Measurements from ENCODE around the gene PARP4.
"Not testable (repeated sequence)": the region's sequence is repeated elsewhere in the genome, so short reads cannot be mapped to it uniquely, and the experiment has no call there.

PARP4 gene

DNA sequence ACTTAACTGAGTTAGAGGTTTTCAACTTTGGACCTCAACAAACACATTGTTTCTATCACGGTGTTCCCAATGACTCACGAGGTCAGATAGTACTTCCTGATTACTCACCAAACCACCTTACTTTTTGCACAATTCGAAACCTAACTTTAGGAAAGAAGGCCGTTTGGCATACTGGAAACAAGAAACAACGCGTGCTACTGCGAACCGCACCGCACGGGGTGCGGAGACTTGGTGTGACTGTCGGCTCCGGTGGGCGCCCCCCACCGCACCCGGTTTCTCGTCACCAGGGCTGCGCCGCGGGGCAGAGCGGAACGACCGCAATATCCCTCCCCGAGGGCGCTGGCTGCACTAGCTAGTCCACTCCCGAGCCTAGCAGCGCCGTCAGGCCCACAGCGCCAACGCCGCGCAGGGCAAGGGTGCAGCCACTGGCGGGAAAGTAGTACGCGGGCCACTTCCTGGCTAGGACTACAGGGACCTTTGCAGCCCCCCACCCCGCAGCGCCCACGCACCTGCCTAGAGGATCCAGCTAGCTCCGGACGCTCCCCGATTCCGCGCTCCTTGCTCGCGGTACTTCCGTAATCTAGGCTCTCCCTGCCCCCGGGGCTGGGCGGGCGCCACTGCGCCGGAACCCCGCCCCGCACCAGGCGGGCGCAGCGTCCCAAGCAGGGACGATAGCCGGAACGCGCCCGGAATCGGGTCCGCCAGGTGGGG, at the start of gene PARP4:
TSS of gene PARP4 (minus strand) at position 582 of the 711 bp plus-strand sequence. CDS start 9,002 bp downstream, outside the sequence.
- Mint-ChIP-seq H3K27me3 (ENCODE audit: low read depth) (peaks cover 8% of the 10 kb centered on the region), H3K27ac (peak within 1 kb of the TSS; percentile 81), H3K4me1 (ENCODE audit: low read depth) (peaks cover 21% of the 10 kb centered on the region), H3K9me3 (no peaks in the 10 kb centered on the region), H3K4me3 (peak within 1 kb of the TSS; percentile 91), H3K36me3 (ENCODE audit: low read depth) (peaks cover 19% of the 10 kb centered on the region)
- peak; percentile 76 for DNase-seq (ENCODE audit: low spot score)

DNA sequence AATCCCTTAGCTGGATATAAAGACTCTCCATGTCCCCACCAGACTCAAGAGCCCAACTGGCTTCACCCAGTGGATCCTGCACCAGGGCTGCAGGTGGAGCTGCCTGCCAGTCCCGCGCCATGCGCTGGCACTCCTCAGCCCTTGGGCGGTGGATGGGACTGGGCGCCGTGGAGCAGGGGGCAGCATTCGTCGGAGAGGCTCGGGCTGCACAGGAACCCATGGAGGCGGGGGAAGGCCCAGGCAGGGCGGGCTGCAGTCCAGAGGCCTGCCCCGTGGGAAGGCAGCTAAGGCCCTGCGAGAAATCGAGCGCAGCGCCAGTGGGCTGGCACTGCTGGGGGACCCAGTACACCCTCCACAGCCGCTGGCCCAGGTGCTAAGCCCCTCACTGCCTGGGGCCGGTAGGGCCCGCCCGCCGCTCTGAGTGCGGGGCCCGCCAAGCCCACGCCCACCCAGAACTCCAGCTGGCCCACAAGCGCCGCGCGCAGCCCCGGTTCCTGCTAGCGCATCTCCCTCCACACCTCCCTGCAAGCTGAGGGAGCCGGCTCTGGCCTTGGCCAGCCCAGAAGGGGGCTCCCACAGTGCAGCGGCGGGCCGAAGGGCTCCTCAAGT, 48.1 kb upstream of the PARP4 start:
- H3K36me3 Mint-ChIP-seq (ENCODE audit: low read depth); DNase-seq (ENCODE audit: low spot score); H3K27ac Mint-ChIP-seq; H3K9me3 Mint-ChIP-seq; H3K4me3 Mint-ChIP-seq; H3K4me1 Mint-ChIP-seq (ENCODE audit: low read depth): not testable (repeated sequence)
- H3K27me3 Mint-ChIP-seq (ENCODE audit: low read depth), result peaks cover 39% of the 10 kb centered on the region

DNA sequence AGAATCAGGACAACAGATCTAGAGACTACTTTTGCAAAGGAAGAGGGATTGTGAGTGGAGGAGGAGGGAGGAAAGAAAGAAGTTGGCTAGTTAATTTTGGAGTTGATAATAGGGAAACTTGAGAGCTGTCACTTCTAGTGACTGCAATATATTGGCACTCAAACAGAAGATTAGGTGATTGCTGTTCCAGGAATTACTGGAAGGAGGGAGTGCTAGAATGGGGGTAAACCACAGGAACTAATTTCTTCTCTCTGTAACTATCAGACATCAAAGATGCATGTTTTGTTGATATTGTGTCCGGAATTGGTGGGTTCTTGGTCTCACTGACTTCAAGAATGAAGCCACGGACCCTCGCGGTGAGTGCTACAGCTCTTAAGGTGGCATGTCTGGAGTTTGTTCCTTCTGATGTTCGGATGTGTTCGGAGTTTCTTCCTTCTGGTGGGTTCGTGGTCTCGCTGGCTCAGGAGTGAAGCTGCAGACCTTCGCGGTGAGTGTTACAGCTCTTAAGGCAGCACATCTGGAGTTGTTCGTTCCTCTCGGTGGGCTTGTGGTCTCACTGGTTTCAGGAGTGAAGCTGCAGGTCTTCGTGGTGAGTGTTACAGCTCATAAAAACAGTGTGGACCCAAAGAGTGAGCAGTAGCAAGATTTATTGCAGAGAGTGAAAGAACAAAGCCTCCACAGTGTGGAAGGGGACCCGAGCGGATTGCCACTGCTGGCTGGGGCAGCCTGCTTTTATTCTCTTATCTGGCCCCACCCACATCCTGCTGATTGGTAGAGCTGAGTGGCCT, 47.0 kb upstream of the PARP4 start:
- Mint-ChIP-seq H3K27me3 (ENCODE audit: low read depth) (peaks cover 34% of the 10 kb centered on the region), H3K4me3 (peak overlapping the region; percentile 49)
- not testable (repeated sequence) for H3K36me3 Mint-ChIP-seq (ENCODE audit: low read depth)

DNA sequence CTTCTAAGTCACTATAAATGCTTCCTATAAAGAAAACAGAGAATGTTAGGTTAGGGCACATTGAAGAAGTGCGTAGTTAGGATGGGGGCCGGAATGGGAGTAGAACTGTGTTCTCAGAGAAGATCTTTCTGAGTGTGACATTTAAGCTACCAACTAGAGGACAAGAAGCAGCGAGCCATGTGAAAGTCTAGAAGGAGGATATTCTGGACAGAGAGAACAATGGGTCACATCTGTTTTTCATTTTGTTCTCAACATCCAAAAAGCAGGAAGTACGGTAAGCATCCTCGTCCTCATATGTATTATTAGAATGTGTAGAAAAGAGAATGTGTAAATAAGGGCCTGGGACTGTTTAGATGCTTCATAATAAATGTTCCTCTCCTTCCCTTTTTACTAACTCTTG, 44.5 kb upstream of the PARP4 start:
- H3K4me1 Mint-ChIP-seq (ENCODE audit: low read depth), result peaks cover 8% of the 10 kb centered on the region
- peaks cover 4% of the 10 kb centered on the region for H3K9me3 Mint-ChIP-seq
- no peak overlapping the region for H3K27ac Mint-ChIP-seq
- H3K27me3 Mint-ChIP-seq (ENCODE audit: low read depth), result peaks cover 41% of the 10 kb centered on the region
- H3K4me3 Mint-ChIP-seq, result no peak overlapping the region
- no peaks in the 10 kb centered on the region for H3K36me3 Mint-ChIP-seq (ENCODE audit: low read depth)
- DNase-seq (ENCODE audit: low spot score), result no peak

More for the DNA sequence above, 47.0 kb upstream of the PARP4 start:
- not testable (repeated sequence) for H3K27ac Mint-ChIP-seq; DNase-seq (ENCODE audit: low spot score); H3K9me3 Mint-ChIP-seq; H3K4me1 Mint-ChIP-seq (ENCODE audit: low read depth)

DNA sequence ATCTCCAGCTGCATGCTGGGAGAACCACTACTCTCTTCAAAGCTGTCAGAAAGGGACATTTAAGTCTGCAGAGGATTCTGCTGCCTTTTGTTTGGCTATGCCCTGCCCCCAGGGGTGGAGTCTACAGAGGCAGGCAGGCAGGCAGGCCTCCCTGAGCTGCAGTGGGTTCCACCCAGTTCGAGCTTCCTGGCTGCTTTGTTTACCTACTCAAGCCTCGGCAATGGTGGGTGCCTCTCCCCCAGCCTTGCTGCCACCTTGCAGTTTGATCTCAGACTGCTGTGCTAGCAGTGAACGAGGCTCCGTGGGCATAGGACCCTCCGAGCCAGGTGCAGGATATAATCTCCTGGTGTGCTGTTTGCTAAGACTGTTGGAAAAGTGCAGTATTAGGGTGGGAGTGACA, 41.3 kb upstream of the PARP4 start:
- not testable (repeated sequence) for H3K36me3 Mint-ChIP-seq (ENCODE audit: low read depth); H3K4me1 Mint-ChIP-seq (ENCODE audit: low read depth); H3K9me3 Mint-ChIP-seq; H3K4me3 Mint-ChIP-seq; H3K27ac Mint-ChIP-seq; DNase-seq (ENCODE audit: low spot score)
- H3K27me3 Mint-ChIP-seq (ENCODE audit: low read depth), result peaks cover 43% of the 10 kb centered on the region

DNA sequence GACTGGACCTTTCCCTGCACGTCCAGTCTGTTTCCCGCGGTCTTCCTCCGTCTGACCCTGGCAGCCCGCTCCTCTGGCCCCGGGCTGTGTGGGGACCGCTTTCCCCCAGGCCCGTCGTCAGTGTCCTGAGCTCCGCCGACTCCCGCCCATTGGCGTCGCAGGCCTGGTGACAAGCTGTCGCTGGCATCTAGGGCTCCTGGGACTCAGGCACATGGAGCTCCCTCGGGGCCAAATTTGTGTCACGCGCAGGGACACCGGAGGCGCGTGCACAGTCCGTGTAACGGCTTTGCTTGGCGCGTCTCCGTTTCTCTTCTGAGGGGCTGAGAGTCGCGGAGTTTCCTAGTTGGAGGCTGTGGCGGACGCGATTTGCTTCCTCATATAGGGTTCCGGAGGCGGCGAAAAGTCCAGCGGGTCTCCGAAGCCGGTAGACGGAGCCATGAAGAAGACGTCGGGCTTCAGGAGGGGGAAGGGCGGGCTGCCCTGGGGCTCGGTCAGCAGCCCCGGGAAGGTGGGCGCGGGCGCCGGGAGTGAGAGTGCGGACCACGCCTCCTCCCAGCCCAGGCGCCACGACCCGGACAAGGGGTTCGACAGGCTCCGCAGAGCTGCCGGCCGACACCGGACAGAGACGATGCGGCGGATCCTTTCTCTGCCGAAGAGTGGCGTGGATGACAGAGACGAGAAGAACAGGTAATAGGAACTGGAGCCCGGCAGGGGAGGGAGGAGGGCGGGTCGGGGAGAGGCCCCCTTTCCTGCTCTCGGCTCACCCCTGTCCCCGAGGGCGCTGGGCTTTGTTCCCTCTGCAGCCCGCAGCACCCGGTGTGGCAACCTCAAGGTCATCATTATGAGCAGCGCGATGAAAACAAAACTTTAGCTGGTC, 29.1 kb upstream of the PARP4 start:
- H3K4me1 Mint-ChIP-seq (ENCODE audit: low read depth); DNase-seq (ENCODE audit: low spot score); H3K27ac Mint-ChIP-seq; H3K36me3 Mint-ChIP-seq (ENCODE audit: low read depth); H3K9me3 Mint-ChIP-seq: not testable (repeated sequence)
- Mint-ChIP-seq H3K4me3 (peak overlapping the region; percentile 83), H3K27me3 (ENCODE audit: low read depth) (peaks cover 54% of the 10 kb centered on the region)

DNA sequence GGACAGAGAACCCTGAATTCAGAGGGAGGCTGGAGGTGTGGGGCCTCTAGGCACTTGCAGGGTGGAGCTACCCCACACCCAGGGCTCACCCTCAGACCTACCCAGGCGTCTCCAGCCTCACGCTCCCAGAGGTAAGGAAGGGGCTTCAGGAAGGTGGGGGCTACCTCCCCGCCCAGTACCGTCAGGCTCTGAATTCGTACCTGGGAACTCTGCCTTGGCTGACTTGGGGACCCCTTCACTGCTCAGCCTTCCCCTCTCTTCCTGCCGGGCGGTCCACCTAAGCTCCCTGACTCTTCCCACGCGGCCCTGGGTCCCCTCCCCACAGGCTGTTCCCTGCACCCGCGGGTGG, 28.5 kb upstream of the PARP4 start:
- H3K36me3 Mint-ChIP-seq (ENCODE audit: low read depth), result no peaks in the 10 kb centered on the region
- H3K27ac Mint-ChIP-seq, result no peak overlapping the region
- H3K27me3 Mint-ChIP-seq (ENCODE audit: low read depth), result peaks cover 53% of the 10 kb centered on the region

DNA sequence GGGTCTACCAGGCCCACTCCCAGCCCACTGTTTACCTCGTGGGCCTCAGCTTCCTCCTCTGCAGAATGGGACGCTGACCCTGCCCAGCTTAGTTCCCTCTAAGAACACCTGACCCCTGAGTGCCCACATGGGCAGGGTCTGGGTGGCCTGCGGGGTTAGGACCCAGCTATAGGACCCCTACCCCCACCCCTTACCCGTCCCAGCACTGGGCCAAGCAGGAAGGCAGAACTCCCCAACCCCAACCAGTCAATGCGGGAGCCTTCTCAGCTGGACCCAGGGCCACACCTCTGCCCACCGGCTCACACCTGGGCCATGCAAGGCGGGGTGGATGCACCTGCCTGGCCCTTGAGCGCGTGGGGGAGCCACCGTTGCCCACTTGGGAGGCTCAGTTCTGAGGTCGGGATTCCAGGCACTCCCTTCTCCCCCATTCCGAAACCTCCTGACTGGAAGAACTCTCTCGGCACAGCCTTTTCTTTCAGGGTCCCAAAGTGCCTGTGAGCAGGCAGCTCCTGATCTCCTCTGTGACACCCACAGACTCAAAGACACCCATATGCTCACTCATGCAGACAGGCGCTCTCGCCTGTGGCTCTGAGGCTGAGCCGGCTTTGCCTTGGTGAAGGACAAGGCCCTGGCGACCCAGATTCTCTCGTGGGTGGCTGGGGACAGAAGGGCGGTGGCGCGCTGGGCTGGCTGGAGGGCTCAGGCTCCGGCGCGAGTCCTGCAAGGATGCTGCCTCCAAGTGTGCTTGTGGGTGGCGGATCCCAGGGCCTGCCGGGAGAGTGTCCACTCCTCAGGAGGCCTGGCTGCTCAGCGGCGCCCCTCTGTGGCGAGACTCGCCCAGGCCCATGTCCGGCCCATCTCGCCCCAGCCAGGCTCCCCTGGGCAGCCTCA, 27.9 kb upstream of the PARP4 start:
- peaks cover 8% of the 10 kb centered on the region for H3K4me1 Mint-ChIP-seq (ENCODE audit: low read depth)
- H3K27me3 Mint-ChIP-seq (ENCODE audit: low read depth), result peaks cover 55% of the 10 kb centered on the region
- DNase-seq (ENCODE audit: low spot score), result no peak
- H3K27ac Mint-ChIP-seq, result no peak overlapping the region
- no peaks in the 10 kb centered on the region for H3K36me3 Mint-ChIP-seq (ENCODE audit: low read depth)
- H3K4me3 Mint-ChIP-seq, result peak overlapping the region; percentile 15
- H3K9me3 Mint-ChIP-seq, result no peaks in the 10 kb centered on the region

More for the DNA sequence above, 28.5 kb upstream of the PARP4 start:
- Mint-ChIP-seq H3K9me3 (no peaks in the 10 kb centered on the region), H3K4me3 (peak overlapping the region; percentile 83), H3K4me1 (ENCODE audit: low read depth) (peaks cover 8% of the 10 kb centered on the region)
- DNase-seq (ENCODE audit: low spot score), result no peak

DNA sequence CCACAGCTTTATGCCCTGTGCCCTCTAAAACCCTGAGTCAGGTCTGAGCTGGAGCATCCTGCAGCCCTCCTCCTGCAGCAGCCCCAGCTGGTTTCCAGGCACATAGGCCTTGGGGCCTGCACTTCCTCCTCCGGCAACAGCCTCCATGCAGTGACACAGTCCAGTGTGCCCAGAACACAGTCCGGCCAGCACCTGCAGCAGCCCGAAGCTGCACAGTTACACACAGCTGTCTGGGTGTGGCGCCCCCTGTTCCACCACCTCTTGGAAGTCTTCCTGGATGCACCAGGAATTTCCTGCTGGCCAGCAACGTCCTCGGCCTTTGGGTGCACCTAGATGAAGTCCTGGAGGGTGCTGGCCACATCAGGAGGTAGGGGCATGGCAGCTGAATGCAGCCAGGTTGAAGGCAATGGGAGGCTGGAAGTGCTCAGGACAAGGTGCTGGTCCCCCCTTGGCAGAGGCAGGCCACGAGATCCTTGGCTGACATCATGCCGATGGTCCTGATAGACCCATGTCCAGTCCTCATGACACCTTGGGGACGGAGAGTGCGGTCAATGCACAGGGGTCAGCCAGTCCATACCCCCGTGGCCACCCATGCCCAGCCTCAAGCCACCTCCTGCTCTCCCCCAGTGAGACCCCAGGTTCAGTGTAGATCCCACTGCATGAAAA, 27.1 kb upstream of the PARP4 start:
- no peak overlapping the region for H3K27ac Mint-ChIP-seq
- peaks cover 53% of the 10 kb centered on the region for H3K27me3 Mint-ChIP-seq (ENCODE audit: low read depth)
- H3K36me3 Mint-ChIP-seq (ENCODE audit: low read depth), result no peaks in the 10 kb centered on the region
- no peak for DNase-seq (ENCODE audit: low spot score)
- H3K4me3 Mint-ChIP-seq, result no peak overlapping the region
- H3K4me1 Mint-ChIP-seq (ENCODE audit: low read depth), result peaks cover 8% of the 10 kb centered on the region
- H3K9me3 Mint-ChIP-seq, result no peaks in the 10 kb centered on the region

DNA sequence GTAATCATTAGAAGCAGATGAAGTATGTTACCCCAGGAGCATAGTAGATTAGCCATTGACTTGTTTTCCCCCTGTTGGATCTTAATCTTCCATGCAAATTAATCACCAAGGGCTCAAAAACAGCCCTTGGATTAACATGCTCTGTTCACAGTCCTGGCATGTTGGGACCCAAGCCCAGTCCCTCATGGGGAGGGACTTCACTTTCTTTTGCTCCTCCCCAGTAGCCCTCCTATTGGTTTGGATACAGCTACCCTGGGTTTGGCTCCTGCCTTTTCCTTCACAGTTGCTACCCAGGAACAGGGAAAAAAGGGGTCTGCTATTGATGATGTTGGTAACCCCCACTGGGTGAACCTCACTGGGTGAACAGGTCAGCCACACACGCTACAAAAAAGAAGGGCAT, 16.9 kb upstream of the PARP4 start:
- H3K27me3 Mint-ChIP-seq (ENCODE audit: low read depth), result peaks cover 67% of the 10 kb centered on the region
- no peaks in the 10 kb centered on the region for H3K4me1 Mint-ChIP-seq (ENCODE audit: low read depth)

DNA sequence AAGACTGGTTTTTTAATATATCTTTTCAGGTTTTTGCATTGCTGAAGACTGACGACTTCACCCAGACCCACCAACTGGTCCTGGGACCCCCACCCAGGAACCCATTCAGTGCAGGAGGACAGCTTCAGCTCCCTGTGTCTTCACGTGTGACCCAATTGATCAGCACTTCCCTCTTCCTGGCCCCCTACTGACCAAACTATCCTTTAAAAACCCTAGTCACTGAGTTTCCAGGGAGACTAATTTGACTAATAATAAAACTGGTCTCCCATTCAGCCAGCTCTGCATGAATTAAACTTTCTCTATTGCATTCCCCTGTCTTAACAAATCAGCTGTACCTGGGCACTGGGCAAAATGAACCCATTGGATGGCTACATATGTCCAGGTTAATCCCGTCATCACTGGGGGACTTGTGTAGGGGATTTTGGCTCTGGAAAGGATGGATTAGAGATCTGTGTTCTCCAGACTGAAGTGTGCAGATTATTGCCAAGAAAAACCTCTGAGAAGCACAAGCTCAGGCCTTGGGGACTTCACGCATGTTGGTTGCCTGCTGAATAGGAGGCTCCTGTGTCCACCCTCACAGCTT, 16.3 kb upstream of the PARP4 start:
- H3K36me3 Mint-ChIP-seq (ENCODE audit: low read depth), result no peaks in the 10 kb centered on the region
- no peaks in the 10 kb centered on the region for H3K4me1 Mint-ChIP-seq (ENCODE audit: low read depth)
- DNase-seq (ENCODE audit: low spot score), result no peak
- no peak overlapping the region for H3K4me3 Mint-ChIP-seq
- no peak overlapping the region for H3K27ac Mint-ChIP-seq
- H3K27me3 Mint-ChIP-seq (ENCODE audit: low read depth), result peaks cover 61% of the 10 kb centered on the region
- H3K9me3 Mint-ChIP-seq, result no peaks in the 10 kb centered on the region

More for the DNA sequence above, 16.9 kb upstream of the PARP4 start:
- Mint-ChIP-seq H3K36me3 (ENCODE audit: low read depth) (no peaks in the 10 kb centered on the region), H3K9me3 (no peaks in the 10 kb centered on the region), H3K4me3 (no peak overlapping the region), H3K27ac (no peak overlapping the region)
- no peak for DNase-seq (ENCODE audit: low spot score)

DNA sequence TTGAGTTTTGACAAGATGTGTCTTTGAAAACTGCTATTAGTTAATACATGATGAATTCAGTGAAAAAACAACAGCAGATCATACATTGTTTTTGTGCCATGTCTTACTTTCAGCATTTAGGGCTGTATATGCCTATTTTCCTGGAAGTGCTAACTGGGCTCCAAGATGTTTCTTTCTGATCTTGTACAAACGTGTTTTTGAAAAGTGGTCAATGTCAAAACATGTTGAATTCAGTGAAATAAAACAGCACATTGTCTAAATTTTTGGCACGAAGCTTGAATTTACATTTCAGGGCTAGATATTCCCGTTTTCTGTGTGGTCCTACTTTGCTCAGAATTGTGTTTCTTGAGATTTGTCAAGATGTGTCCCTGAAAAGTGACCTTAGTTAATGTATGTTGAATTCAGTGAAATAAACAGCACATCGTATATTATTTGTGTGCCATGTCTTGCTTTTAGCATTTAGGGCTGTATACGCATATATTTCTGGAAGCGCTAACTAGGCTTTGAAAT, 14.7 kb upstream of the PARP4 start:
- H3K36me3 Mint-ChIP-seq (ENCODE audit: low read depth), result no peaks in the 10 kb centered on the region
- no peak overlapping the region for H3K27ac Mint-ChIP-seq
- no peaks in the 10 kb centered on the region for H3K4me1 Mint-ChIP-seq (ENCODE audit: low read depth)
- H3K9me3 Mint-ChIP-seq, result no peaks in the 10 kb centered on the region
- DNase-seq (ENCODE audit: low spot score), result no peak
- no peak overlapping the region for H3K4me3 Mint-ChIP-seq
- H3K27me3 Mint-ChIP-seq (ENCODE audit: low read depth), result peaks cover 48% of the 10 kb centered on the region

All from T-helper 2 cell treated with Interferon-gamma antibody and Interleukin-4, amounts not matched to agents 5 μg/mL and 100 μg/mL, for 36 hours (primary cell).